WTC11 (cell line): ENCODE data around the gene NEK10. TPM values are rescaled to one million over a fixed set of nuclear protein-coding genes. Genes with fewer than 3 reads are reported as not detected.

ENCODE experiments used
- ATAC-seq: fragments of 200-7000 bp; cut with Tn5 transposase; 2 replicates; pipeline ENCODE4 v1.10.0; 2021; ENCODE audit warnings: mild to moderate bottlenecking, moderate library complexity
- CTCF ChIA-PET: fragments of 300-600 bp; sonication (Branson Sonifier 250); formaldehyde crosslinking; loops from one replicate; lab custom pipeline; 2021; ENCODE audit warnings: antibody characterized with exemption; lab: Charles Lee
- POLR2A ChIA-PET: fragments of 350-600 bp; sonication (Branson Sonifier 250); formaldehyde crosslinking; loops from one replicate; lab custom pipeline; 2021; ENCODE audit warnings: antibody characterized with exemption; lab: Charles Lee
- DNase-seq: peaks from one replicate; pipeline ENCODE4 v3.0.0; 2021; ENCODE audit warnings: low spot score
- H3K27ac Mint-ChIP-seq: 2 replicates; pipeline ENCODE4 v1.8.0; 2021; ENCODE audit warnings: mixed read lengths
- H3K27me3 Mint-ChIP-seq: 2 replicates; pipeline ENCODE4 v1.8.0; 2021; ENCODE audit warnings: low read depth, mild to moderate bottlenecking, moderate library complexity, mixed read lengths
- H3K36me3 Mint-ChIP-seq: 2 replicates; pipeline ENCODE4 v1.8.0; 2021; ENCODE audit warnings: mixed read lengths
- H3K4me1 Mint-ChIP-seq: 2 replicates; pipeline ENCODE4 v1.8.0; 2022; ENCODE audit warnings: mixed read lengths
- H3K4me3 Mint-ChIP-seq: 2 replicates; pipeline ENCODE4 v1.8.0; 2021; ENCODE audit warnings: mild to moderate bottlenecking, moderate library complexity, mixed read lengths
- H3K9me3 Mint-ChIP-seq: 2 replicates; pipeline ENCODE4 v1.8.0; 2021; ENCODE audit warnings: mixed read lengths
- ATF1 ChIP-seq: sonication (generic); formaldehyde crosslinking; IDR thresholded peaks from 2 replicates; pipeline ENCODE4 v1.8.1; 2023; ENCODE audit warnings: mild to moderate bottlenecking, moderate library complexity, missing genetic modification reagents
- ATF6 ChIP-seq: sonication (generic); formaldehyde crosslinking; IDR thresholded peaks from 2 replicates; pipeline ENCODE4 v1.8.1; 2023; ENCODE audit warnings: mild to moderate bottlenecking, missing genetic modification reagents
- E2F5 ChIP-seq: sonication (generic); formaldehyde crosslinking; IDR thresholded peaks from 2 replicates; pipeline ENCODE4 v1.8.1; 2022; ENCODE audit warnings: mild to moderate bottlenecking, moderate library complexity, missing genetic modification reagents
- ELF4 ChIP-seq: sonication (generic); formaldehyde crosslinking; IDR thresholded peaks from 2 replicates; pipeline ENCODE4 v1.8.1; 2022; ENCODE audit warnings: low read depth, mild to moderate bottlenecking, moderate library complexity, missing genetic modification reagents
- EMX1 ChIP-seq: fragments of 250-450 bp; sonication (Bioruptor Pico); IDR thresholded peaks from 2 replicates; pipeline ENCODE4 v1.8.0; 2021; ENCODE audit warnings: mild to moderate bottlenecking
- FOXP1 ChIP-seq: sonication (generic); formaldehyde crosslinking; IDR thresholded peaks from 2 replicates; pipeline ENCODE4 v1.8.0; 2022; ENCODE audit warnings: missing genetic modification reagents, mild to moderate bottlenecking, moderate library complexity, borderline replicate concordance
- GABPB1 ChIP-seq: sonication (generic); formaldehyde crosslinking; IDR thresholded peaks from 2 replicates; pipeline ENCODE4 v1.8.1; 2023; ENCODE audit warnings: mild to moderate bottlenecking, missing genetic modification reagents
- GRHL2 ChIP-seq: fragments of 250-450 bp; sonication (Bioruptor Pico); IDR thresholded peaks from 2 replicates; pipeline ENCODE4 v1.8.0; 2022; ENCODE audit warnings: mild to moderate bottlenecking, moderate library complexity; ENCODE audit not compliant: insufficient replicate concordance, severe bottlenecking
- GTF2I ChIP-seq: fragments of 250-450 bp; sonication (Bioruptor Pico); conservative IDR thresholded peaks from 2 replicates; pipeline ENCODE4 v1.4.0; 2021; ENCODE audit warnings: mild to moderate bottlenecking
- HMGXB4 ChIP-seq: sonication (generic); formaldehyde crosslinking; IDR thresholded peaks from 2 replicates; pipeline ENCODE4 v1.8.1; 2023; ENCODE audit warnings: mild to moderate bottlenecking, moderate library complexity, missing genetic modification reagents
- IRF2 ChIP-seq: sonication (generic); formaldehyde crosslinking; IDR thresholded peaks from 2 replicates; pipeline ENCODE4 v1.8.0; 2022; ENCODE audit warnings: low read depth, missing genetic modification reagents, borderline replicate concordance
- NFATC4 ChIP-seq: fragments of 250-450 bp; sonication (Bioruptor Pico); IDR thresholded peaks from 2 replicates; pipeline ENCODE4 v1.9.0; 2021; ENCODE audit warnings: mild to moderate bottlenecking
- NFE2L1 ChIP-seq: sonication (generic); formaldehyde crosslinking; IDR thresholded peaks from 2 replicates; pipeline ENCODE4 v1.8.1; 2023; ENCODE audit warnings: missing genetic modification reagents
- SMAD3 ChIP-seq: sonication (generic); formaldehyde crosslinking; IDR thresholded peaks from 2 replicates; pipeline ENCODE4 v1.8.0; 2022; ENCODE audit warnings: missing genetic modification reagents, mild to moderate bottlenecking, borderline replicate concordance
- ZBTB21 ChIP-seq: sonication (generic); formaldehyde crosslinking; IDR thresholded peaks from 2 replicates; pipeline ENCODE4 v1.8.1; 2023; ENCODE audit warnings: mild to moderate bottlenecking, missing genetic modification reagents, borderline replicate concordance
- ZBTB43 ChIP-seq: sonication (generic); formaldehyde crosslinking; IDR thresholded peaks from 2 replicates; pipeline ENCODE4 v1.8.1; 2023; ENCODE audit warnings: mild to moderate bottlenecking, missing genetic modification reagents
- ZNF121 ChIP-seq: sonication (generic); formaldehyde crosslinking; IDR thresholded peaks from 2 replicates; pipeline ENCODE4 v1.8.0; 2023; ENCODE audit warnings: missing genetic modification reagents
- ZNF317 ChIP-seq: sonication (generic); formaldehyde crosslinking; IDR thresholded peaks from 2 replicates; pipeline ENCODE4 v1.8.1; 2023; ENCODE audit warnings: low read depth, mild to moderate bottlenecking, moderate library complexity, missing genetic modification reagents, borderline replicate concordance
- total RNA-seq: library from RNA; stranded (reverse); gene quantifications from 3 replicates; pipeline ENCODE4 v1.2.3, GENCODE V29; 2021
- TF ChIP-seq, protein P1 (sequence below): fragments of 250-450 bp; sonication (Bioruptor Pico); IDR thresholded peaks from 2 replicates; pipeline ENCODE4 v1.9.0; 2021; ENCODE audit warnings: mild to moderate bottlenecking, borderline replicate concordance
- TF ChIP-seq, protein P2 (sequence below): sonication (generic); formaldehyde crosslinking; IDR thresholded peaks from 2 replicates; pipeline ENCODE4 v1.8.1; 2022; ENCODE audit warnings: mild to moderate bottlenecking, missing genetic modification reagents, moderate library complexity, borderline replicate concordance

Gene NEK10
- total RNA-seq, 1 experiment from 2014 or later = 0.37 TPM

GRCh38 chr3:27093771-27094170, 275.4 kb downstream of the NEK10 start:
- peaks cover 17% of the 10 kb centered on the region for H3K4me1 Mint-ChIP-seq
- no peak overlapping the region for H3K27ac Mint-ChIP-seq
- H3K36me3 Mint-ChIP-seq = peaks cover 10% of the 10 kb centered on the region
- ChIA-PET POLR2A (no interaction called here), CTCF (no interaction called here)
- H3K9me3 Mint-ChIP-seq = peaks cover 20% of the 10 kb centered on the region
- no peak overlapping the region for H3K4me3 Mint-ChIP-seq
- ATAC-seq (no peak), DNase-seq (no peak)
- TF ChIP-seq ATF6 (CRISPR knock-in tag) = no peak
- TF ChIP-seq FOXP1 (CRISPR knock-in tag) = no peak
- TF ChIP-seq ATF1 (CRISPR knock-in tag) = no peak
- no peak for TF ChIP-seq IRF2 (CRISPR knock-in tag)
- TF ChIP-seq NFE2L1 = no peak
- TF ChIP-seq, protein P1, sequence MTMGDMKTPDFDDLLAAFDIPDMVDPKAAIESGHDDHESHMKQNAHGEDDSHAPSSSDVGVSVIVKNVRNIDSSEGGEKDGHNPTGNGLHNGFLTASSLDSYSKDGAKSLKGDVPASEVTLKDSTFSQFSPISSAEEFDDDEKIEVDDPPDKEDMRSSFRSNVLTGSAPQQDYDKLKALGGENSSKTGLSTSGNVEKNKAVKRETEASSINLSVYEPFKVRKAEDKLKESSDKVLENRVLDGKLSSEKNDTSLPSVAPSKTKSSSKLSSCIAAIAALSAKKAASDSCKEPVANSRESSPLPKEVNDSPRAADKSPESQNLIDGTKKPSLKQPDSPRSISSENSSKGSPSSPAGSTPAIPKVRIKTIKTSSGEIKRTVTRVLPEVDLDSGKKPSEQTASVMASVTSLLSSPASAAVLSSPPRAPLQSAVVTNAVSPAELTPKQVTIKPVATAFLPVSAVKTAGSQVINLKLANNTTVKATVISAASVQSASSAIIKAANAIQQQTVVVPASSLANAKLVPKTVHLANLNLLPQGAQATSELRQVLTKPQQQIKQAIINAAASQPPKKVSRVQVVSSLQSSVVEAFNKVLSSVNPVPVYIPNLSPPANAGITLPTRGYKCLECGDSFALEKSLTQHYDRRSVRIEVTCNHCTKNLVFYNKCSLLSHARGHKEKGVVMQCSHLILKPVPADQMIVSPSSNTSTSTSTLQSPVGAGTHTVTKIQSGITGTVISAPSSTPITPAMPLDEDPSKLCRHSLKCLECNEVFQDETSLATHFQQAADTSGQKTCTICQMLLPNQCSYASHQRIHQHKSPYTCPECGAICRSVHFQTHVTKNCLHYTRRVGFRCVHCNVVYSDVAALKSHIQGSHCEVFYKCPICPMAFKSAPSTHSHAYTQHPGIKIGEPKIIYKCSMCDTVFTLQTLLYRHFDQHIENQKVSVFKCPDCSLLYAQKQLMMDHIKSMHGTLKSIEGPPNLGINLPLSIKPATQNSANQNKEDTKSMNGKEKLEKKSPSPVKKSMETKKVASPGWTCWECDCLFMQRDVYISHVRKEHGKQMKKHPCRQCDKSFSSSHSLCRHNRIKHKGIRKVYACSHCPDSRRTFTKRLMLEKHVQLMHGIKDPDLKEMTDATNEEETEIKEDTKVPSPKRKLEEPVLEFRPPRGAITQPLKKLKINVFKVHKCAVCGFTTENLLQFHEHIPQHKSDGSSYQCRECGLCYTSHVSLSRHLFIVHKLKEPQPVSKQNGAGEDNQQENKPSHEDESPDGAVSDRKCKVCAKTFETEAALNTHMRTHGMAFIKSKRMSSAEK (CRISPR knock-in tag) = no peak
- H3K27me3 Mint-ChIP-seq = no peaks in the 10 kb centered on the region; the same call in 1 of the 2 replicates

DNA sequence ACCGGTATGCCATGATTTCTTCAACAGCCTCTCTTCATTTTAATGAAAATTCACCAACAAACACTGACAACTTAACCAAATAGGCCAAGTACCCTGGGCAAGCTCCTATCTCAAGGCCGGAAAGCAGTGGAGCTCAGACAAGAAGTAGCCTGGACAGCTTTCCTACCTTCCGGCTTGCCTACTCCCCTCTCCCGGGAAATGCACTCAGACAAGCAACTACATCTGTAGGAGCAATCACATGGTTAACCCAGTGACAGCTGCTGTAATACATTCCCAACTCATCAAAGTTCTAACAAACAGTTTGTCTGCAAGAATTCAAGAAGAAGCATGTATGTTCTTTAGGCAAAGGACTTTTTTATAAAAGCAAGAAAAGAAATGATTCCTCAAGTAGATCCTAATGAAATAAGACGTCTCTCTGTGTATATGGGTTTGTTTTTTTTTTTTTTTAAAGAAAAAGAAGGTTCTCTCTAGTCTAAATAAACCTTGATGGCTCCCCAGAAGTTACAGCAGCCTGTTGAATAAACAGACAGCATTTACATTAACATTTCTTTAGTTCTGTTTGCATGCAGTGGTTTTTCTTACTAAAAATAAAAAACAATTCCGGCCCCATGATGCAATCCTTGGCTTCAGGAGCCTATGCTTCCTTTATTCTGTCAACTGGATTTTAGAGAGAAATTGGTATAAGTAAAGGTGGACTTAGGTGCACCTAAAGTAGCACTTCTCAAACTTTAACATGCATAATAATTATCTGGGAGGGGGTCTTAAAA, 278.7 kb downstream of the NEK10 start:
- POLR2A ChIA-PET = no interaction called here
- H3K4me1 Mint-ChIP-seq = peaks cover 21% of the 10 kb centered on the region
- no peak overlapping the region for H3K27ac Mint-ChIP-seq
- H3K4me3 Mint-ChIP-seq = no peak overlapping the region
- CTCF ChIA-PET = no interaction called here
- H3K36me3 Mint-ChIP-seq = peaks cover 10% of the 10 kb centered on the region
- no peaks in the 10 kb centered on the region; the same call in 1 of the 2 replicates for H3K27me3 Mint-ChIP-seq
- ATAC-seq (peak; percentile 63), DNase-seq (no peak)
- H3K9me3 Mint-ChIP-seq = peaks cover 12% of the 10 kb centered on the region
- TF ChIP-seq E2F5 (CRISPR knock-in tag) (no peak), ZNF317 (CRISPR knock-in tag) (no peak), GABPB1 (CRISPR knock-in tag) (no peak), HMGXB4 (no peak), NFATC4 (CRISPR knock-in tag) (no peak), GTF2I (no peak), ZNF121 (no peak), GRHL2 (no peak), EMX1 (CRISPR knock-in tag) (no peak), SMAD3 (no peak), ZBTB43 (CRISPR knock-in tag) (no peak), ELF4 (CRISPR knock-in tag) (no peak), ZBTB21 (CRISPR knock-in tag) (no peak)
- TF ChIP-seq, protein P2, sequence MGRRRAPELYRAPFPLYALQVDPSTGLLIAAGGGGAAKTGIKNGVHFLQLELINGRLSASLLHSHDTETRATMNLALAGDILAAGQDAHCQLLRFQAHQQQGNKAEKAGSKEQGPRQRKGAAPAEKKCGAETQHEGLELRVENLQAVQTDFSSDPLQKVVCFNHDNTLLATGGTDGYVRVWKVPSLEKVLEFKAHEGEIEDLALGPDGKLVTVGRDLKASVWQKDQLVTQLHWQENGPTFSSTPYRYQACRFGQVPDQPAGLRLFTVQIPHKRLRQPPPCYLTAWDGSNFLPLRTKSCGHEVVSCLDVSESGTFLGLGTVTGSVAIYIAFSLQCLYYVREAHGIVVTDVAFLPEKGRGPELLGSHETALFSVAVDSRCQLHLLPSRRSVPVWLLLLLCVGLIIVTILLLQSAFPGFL (CRISPR knock-in tag) = no peak
